ENCODE data around the gene CAPN9.
A peak's percentile ranks its signal among the peaks of the same experiment; 100 is the strongest.
"Not testable (repeated sequence)": the region's sequence is repeated elsewhere in the genome, so short reads cannot be mapped to it uniquely, and the experiment has no call there.

Gene CAPN9

GRCh38 chr1:230766318-230766717 lies 19.1 kb downstream of the CAPN9 start:
- H3K4me3 ChIP-seq (ENCODE audit: low read depth, low read length) = no peak overlapping the region
- no peak for DNase-seq (ENCODE audit: low read depth, low spot score)
- POLR2A ChIA-PET = no interaction called here
- CTCF ChIA-PET = interaction anchor here (1.3 kb wide), 1 partner anchor 124 kb away, joined by 4 read pairs; the partner anchor contains the start of gene COG2
- no peak for TF ChIP-seq CTCF (IDR thresholded peaks at IDR 0.05; ENCODE audit: insufficient read depth, low read length, missing control alignments)

- DNase-seq (ENCODE audit: low read depth, low spot score); H3K4me3 ChIP-seq (ENCODE audit: low read depth, low read length); POLR2A ChIA-PET; CTCF ChIA-PET: not testable (repeated sequence)
These were observed 20.8 kb downstream of the CAPN9 start for GRCh38 chr1:230767859-230768612.

- DNase-seq (ENCODE audit: low read depth, low spot score) = peak; percentile 59
- CTCF ChIA-PET = interaction anchor here (7.0 kb wide), 1 partner anchor 127 kb away, joined by 60 read pairs; the partner anchor contains the start of gene COG2
- H3K4me3 ChIP-seq (ENCODE audit: low read depth, low read length) = no peak overlapping the region
- POLR2A ChIA-PET = interaction anchor here (0.6 kb wide), 1 partner anchor 14 kb away, joined by 3 read pairs; no protein-coding TSS in a partner anchor
- TF ChIP-seq CTCF (IDR thresholded peaks at IDR 0.05; ENCODE audit: insufficient read depth, low read length, missing control alignments) = no peak
These were observed 21.8 kb downstream of the CAPN9 start for GRCh38 chr1:230768903-230769570.

GRCh38 chr1:230770317-230770716 lies 23.1 kb downstream of the CAPN9 start:
- H3K4me3 ChIP-seq (ENCODE audit: low read depth, low read length) = no peak overlapping the region
- no peak for TF ChIP-seq CTCF (IDR thresholded peaks at IDR 0.05; ENCODE audit: insufficient read depth, low read length, missing control alignments)
- DNase-seq (ENCODE audit: low read depth, low spot score) = no peak
- ChIA-PET CTCF (interaction anchor here (1.3 to 7.0 kb wide), 2 partner anchors 11 to 128 kb away, joined by 5 to 60 read pairs; partner anchors contain the start of gene COG2), POLR2A (no interaction called here)

GRCh38 chr1:230771773-230772354 lies 24.7 kb downstream of the CAPN9 start:
- CTCF ChIA-PET = interaction anchor here (0.8 to 7.0 kb wide), 11 partner anchors 10 to 440 kb away, joined by 3 to 60 read pairs (median 6); partner anchors contain the start of genes AGT and COG2
- TF ChIP-seq CTCF (IDR thresholded peaks at IDR 0.05; ENCODE audit: insufficient read depth, low read length, missing control alignments) = no peak
- DNase-seq (ENCODE audit: low read depth, low spot score) = no peak
- POLR2A ChIA-PET = no interaction called here
- no peak overlapping the region for H3K4me3 ChIP-seq (ENCODE audit: low read depth, low read length)

- POLR2A ChIA-PET = interaction anchor here (0.8 to 0.9 kb wide), 2 partner anchors 130 to 266 kb away, joined by 3 to 4 read pairs; partner anchors contain the start of gene COG2
- DNase-seq (ENCODE audit: low read depth, low spot score) = peak; percentile 26
- CTCF ChIA-PET = interaction anchor here (0.7 to 7.0 kb wide), 27 partner anchors 8 to 439 kb away, joined by 3 to 60 read pairs (median 4); partner anchors contain the start of genes AGT and COG2
These were observed 25.5 kb downstream of the CAPN9 start for GRCh38 chr1:230772457-230773395.

More at GRCh38 chr1:230772457-230773395, 25.5 kb downstream of the CAPN9 start:
- peak; percentile 79 for TF ChIP-seq CTCF (IDR thresholded peaks at IDR 0.05; ENCODE audit: insufficient read depth, low read length, missing control alignments)
- no peak overlapping the region for H3K4me3 ChIP-seq (ENCODE audit: low read depth, low read length)

Data from AG04449 (cell line).